H1 (cell line): Measurements from ENCODE around the gene MED31. TPM values are rescaled to one million over a fixed set of nuclear protein-coding genes. Genes with fewer than 3 reads are reported as not detected.

Experiments
- CTCF ChIA-PET: fragments of 300-600 bp; sonication (Branson Sonifier 250); formaldehyde crosslinking; loops from one replicate; lab custom pipeline; 2021; ENCODE audit not compliant: partially characterized antibody; lab: Charles Lee
- POLR2A ChIA-PET: fragments of 300-600 bp; sonication (Branson Sonifier 250); formaldehyde crosslinking; loops from one replicate; lab custom pipeline; 2021; ENCODE audit warnings: inconsistent platforms; ENCODE audit not compliant: partially characterized antibody; lab: Charles Lee
- DNase-seq, 2 experiments: peaks; one replicate each; pipeline versions ENCODE4 v3.0.0 to v3.0.0-alpha.2; 2010 to 2022; ENCODE audit warnings: low spot score in 2 of 2, low read depth in 1 of 2, mixed read lengths in 1 of 2
- FAIRE-seq: peaks from 2 replicates; lab custom pipeline; 2011; peaks lifted over from hg19 to GRCh38; lab: Jason Lieb, UNC
- H2AFZ ChIP-seq: 2 replicates; pipeline ENCODE4 v1.8.1; 2012; ENCODE audit warnings: low read length, inconsistent platforms
- H2AK5ac ChIP-seq: 2 replicates; pipeline ENCODE4 v1.6.1; 2013; ENCODE audit warnings: low read depth, low read length
- H2BK120ac ChIP-seq: replicated peaks from 2 replicates; pipeline ENCODE3; 2013; ENCODE audit warnings: low read depth, low read length, inconsistent platforms
- H2BK12ac ChIP-seq: 2 replicates; pipeline ENCODE4 v1.6.1; 2013; ENCODE audit warnings: low read depth, low read length
- H2BK15ac ChIP-seq: 2 replicates; pipeline ENCODE4 v1.6.1; 2013; ENCODE audit warnings: low read length
- H2BK20ac ChIP-seq: 2 replicates; pipeline ENCODE4 v1.6.1; 2013; ENCODE audit warnings: low read length
- H2BK5ac ChIP-seq: 2 replicates; pipeline ENCODE4 v1.6.1; 2013; ENCODE audit warnings: low read depth, low read length
- H3K14ac ChIP-seq: 2 replicates; pipeline ENCODE4 v1.6.1; 2013; ENCODE audit warnings: inconsistent platforms; ENCODE audit not compliant: insufficient read length
- H3K18ac ChIP-seq: 2 replicates; pipeline ENCODE4 v1.6.1; 2013; ENCODE audit warnings: low read length; ENCODE audit errors: extremely low read depth
- H3K23ac ChIP-seq: 2 replicates; pipeline ENCODE4 v1.6.1; 2013; ENCODE audit warnings: inconsistent platforms; ENCODE audit not compliant: insufficient read length
- H3K23me2 ChIP-seq: 2 replicates; pipeline ENCODE4 v1.6.1; 2013; ENCODE audit warnings: low read depth, low read length
- H3K27ac ChIP-seq: 2 replicates; pipeline ENCODE4 v1.6.1; 2011; ENCODE audit warnings: low read depth, low read length, inconsistent platforms
- H3K27me3 ChIP-seq, 4 experiments: replicated peaks in 1 of 4; 1 replicate in 1 of 4; 2 replicates in 3 of 4; pipeline versions ENCODE4 v1.6.1 to v1.8.1; 2011 to 2013; ENCODE audit warnings: low read length in 3 of 4, mild to moderate bottlenecking in 3 of 4, inconsistent platforms in 2 of 4, mixed read lengths in 2 of 4, moderate library complexity in 1 of 4; ENCODE audit not compliant: control insufficient read depth in 3 of 4, insufficient read depth in 3 of 4; ENCODE audit errors: extremely low read depth in 1 of 4
- H3K36me3 ChIP-seq, 4 experiments: 2 replicates each; pipeline versions ENCODE4 v1.6.1 to v1.8.1; 2011 to 2013; ENCODE audit warnings: mild to moderate bottlenecking in 4 of 4, low read length in 3 of 4, moderate library complexity in 2 of 4, control low read depth in 1 of 4, inconsistent platforms in 1 of 4; ENCODE audit not compliant: insufficient read depth in 4 of 4, control insufficient read depth in 2 of 4
- H3K4ac ChIP-seq: replicated peaks from 2 replicates; pipeline ENCODE3; 2013; ENCODE audit warnings: low read length, low read depth, mixed read lengths, inconsistent platforms; ENCODE audit not compliant: insufficient read length
- H3K4me1 ChIP-seq, 4 experiments: replicated peaks in 1 of 4; 1 replicate in 1 of 4; 2 replicates in 3 of 4; pipeline versions ENCODE4 v1.6.1 to v1.8.1; 2011 to 2013; ENCODE audit warnings: low read length in 3 of 4, inconsistent platforms in 2 of 4, mixed read lengths in 1 of 4; ENCODE audit not compliant: insufficient read depth in 4 of 4, control insufficient read depth in 3 of 4
- H3K4me2 ChIP-seq, 2 experiments: 2 replicates each; pipeline versions ENCODE4 v1.6.1 to v1.8.1; 2011 to 2013; ENCODE audit warnings: low read depth in 2 of 2, low read length in 2 of 2, control low read depth in 1 of 2, inconsistent platforms in 1 of 2, mild to moderate bottlenecking in 1 of 2; ENCODE audit not compliant: insufficient read depth in 1 of 2
- H3K4me3 ChIP-seq, 4 experiments: fragments of 200-600, 300-600 bp in 1 of 4; sonication (generic), shearing (Covaris generic), sonication (Bioruptor Twin) in 1 of 4; 2 replicates each; pipeline versions ENCODE4 v1.5.1 to v1.8.1; 2011 to 2016; ENCODE audit warnings: low read length in 4 of 4, low read depth in 3 of 4, control low read depth in 2 of 4, inconsistent platforms in 2 of 4, mild to moderate bottlenecking in 2 of 4, mixed read lengths in 1 of 4, moderate library complexity in 1 of 4; ENCODE audit not compliant: insufficient read depth in 2 of 4; ENCODE audit errors: extremely low read depth in 1 of 4
- H3K56ac ChIP-seq: replicated peaks from 2 replicates; pipeline ENCODE3; 2013; ENCODE audit warnings: low read depth, mild to moderate bottlenecking, mixed read lengths, low read length, inconsistent platforms; ENCODE audit not compliant: insufficient read length
- H3K79me1 ChIP-seq: 2 replicates; pipeline ENCODE4 v1.6.1; 2013; ENCODE audit warnings: low read depth, low read length, control low read depth
- H3K79me2 ChIP-seq, 2 experiments: 2 replicates each; pipeline versions ENCODE4 v1.6.1 to v1.8.1; 2012 to 2013; ENCODE audit warnings: low read length in 2 of 2, mild to moderate bottlenecking in 2 of 2, inconsistent platforms in 1 of 2; ENCODE audit not compliant: insufficient read depth in 2 of 2, control insufficient read depth in 1 of 2
- H3K9ac ChIP-seq, 4 experiments: replicated peaks in 1 of 4; 1 replicate in 1 of 4; 2 replicates in 3 of 4; pipeline versions ENCODE4 v1.6.1 to v1.8.1; 2011 to 2013; ENCODE audit warnings: low read depth in 3 of 4, low read length in 3 of 4, control low read depth in 2 of 4, mild to moderate bottlenecking in 2 of 4, moderate library complexity in 2 of 4, inconsistent platforms in 1 of 4; ENCODE audit errors: extremely low read depth in 1 of 4
- H3K9me3 ChIP-seq, 2 experiments: 2 replicates each; pipeline versions ENCODE4 v1.6.1 to v1.8.1; 2012 to 2013; ENCODE audit warnings: mild to moderate bottlenecking in 2 of 2, moderate library complexity in 2 of 2, control low read depth in 1 of 2, inconsistent platforms in 1 of 2, low read depth in 1 of 2, low read length in 1 of 2, mixed read lengths in 1 of 2; ENCODE audit not compliant: insufficient read depth in 2 of 2
- H4K20me1 ChIP-seq, 2 experiments: replicated peaks in 1 of 2; 2 replicates each; pipeline versions ENCODE3 to v1.8.1; 2011 to 2013; ENCODE audit warnings: inconsistent platforms in 2 of 2, low read length in 2 of 2, mild to moderate bottlenecking in 1 of 2; ENCODE audit not compliant: insufficient read depth in 2 of 2, control insufficient read depth in 1 of 2
- H4K5ac ChIP-seq: 2 replicates; pipeline ENCODE4 v1.6.1; 2013; ENCODE audit warnings: low read length, low read depth, mixed read lengths, inconsistent platforms; ENCODE audit not compliant: insufficient read length
- H4K8ac ChIP-seq: 2 replicates; pipeline ENCODE4 v1.8.0; 2013; ENCODE audit warnings: mild to moderate bottlenecking, moderate library complexity, low read length, inconsistent platforms; ENCODE audit not compliant: insufficient read depth; ENCODE audit errors: extremely low read depth
- H4K91ac ChIP-seq: replicated peaks from 2 replicates; pipeline ENCODE3; 2013; ENCODE audit warnings: low read length, mixed read lengths, inconsistent platforms; ENCODE audit not compliant: insufficient read length
- EP300 ChIP-seq, 2 experiments: IDR thresholded peaks; 1 replicate in 1 of 2; 2 replicates in 1 of 2; pipeline ENCODE4 v1.6.1; 2011 to 2012; ENCODE audit warnings: low read depth in 2 of 2, low read length in 2 of 2, mild to moderate bottlenecking in 2 of 2, borderline replicate concordance in 1 of 2, inconsistent platforms in 1 of 2, moderate library complexity in 1 of 2
- FOSL1 ChIP-seq: IDR thresholded peaks from 2 replicates; pipeline ENCODE4 v1.6.1; 2011; ENCODE audit warnings: mild to moderate bottlenecking, low read depth, low read length, moderate library complexity; ENCODE audit not compliant: insufficient read depth
- GTF2F1 ChIP-seq: IDR thresholded peaks from 2 replicates; pipeline ENCODE4 v1.6.1; 2012; ENCODE audit warnings: low read depth, low read length, improper control_type of control experiment, borderline replicate concordance
- RBBP5 ChIP-seq: IDR thresholded peaks from 2 replicates; pipeline ENCODE4 v1.7.1; 2012; ENCODE audit warnings: low read depth, mild to moderate bottlenecking, inconsistent platforms, low read length, moderate library complexity, borderline replicate concordance
- SP1 ChIP-seq: IDR thresholded peaks from 2 replicates; pipeline ENCODE4 v1.6.1; 2011; ENCODE audit warnings: low read depth, low read length
- SP2 ChIP-seq: IDR thresholded peaks from 2 replicates; pipeline ENCODE4 v1.6.1; 2012; ENCODE audit warnings: mild to moderate bottlenecking, low read length, inconsistent platforms
- ZNF274 ChIP-seq: IDR thresholded peaks from 2 replicates; pipeline ENCODE4 v1.7.0; 2012; ENCODE audit warnings: low read length, borderline replicate concordance; ENCODE audit errors: extremely low read depth
- WGBS, 2 experiments: shearing (Covaris generic) in 1 of 2; methylation state at CpG; one replicate each; pipeline versions ENCODE4 v1.1.6 to v1.1.7; 2013 to 2015; ENCODE audit warnings: low lambda C conversion rate in 2 of 2, mixed read lengths in 2 of 2, inconsistent platforms in 1 of 2, low coverage in 1 of 2, missing lambda C conversion rate in 1 of 2; ENCODE audit not compliant: insufficient replicate concordance in 2 of 2, insufficient coverage in 1 of 2, insufficient read length in 1 of 2; ENCODE audit errors: extremely low coverage in 1 of 2, missing lambda C conversion rate in 1 of 2; 5-methylcytosine and 5-hydroxymethylcytosine counted together
- polyA plus RNA-seq, 7 experiments: library from polyadenylated mRNA; depleted of rRNA in 3 of 7; stranded (reverse) in 5 of 7; unstranded in 2 of 7; fragments of >200 nt in 5 of 7; fragments of 200-250 nt in 2 of 7; gene quantifications; 1 replicate in 5 of 7; 2 replicates in 1 of 7; 4 replicates in 1 of 7; pipeline versions ENCODE4 v1.2.1 to v1.2.3, GENCODE V29; 2011 to 2013; ENCODE audit warnings: missing spikeins in 2 of 7, mixed read lengths in 2 of 7
- total RNA-seq: library from RNA; stranded (reverse); fragmentation: NEBNext Ultra II Directional; extraction: Animal tissue kit (Norgen Biotek cat#: 25700); gene quantifications from 2 replicates; pipeline ENCODE4 v1.2.1, GENCODE V29; 2021

Gene MED31
- total and polyA plus RNA-seq, 2 of the 8 experiments (the other 6 are each of a cell fraction or from before 2014, with no cell fraction given), result 4.6 to 12.3 TPM

DNA sequence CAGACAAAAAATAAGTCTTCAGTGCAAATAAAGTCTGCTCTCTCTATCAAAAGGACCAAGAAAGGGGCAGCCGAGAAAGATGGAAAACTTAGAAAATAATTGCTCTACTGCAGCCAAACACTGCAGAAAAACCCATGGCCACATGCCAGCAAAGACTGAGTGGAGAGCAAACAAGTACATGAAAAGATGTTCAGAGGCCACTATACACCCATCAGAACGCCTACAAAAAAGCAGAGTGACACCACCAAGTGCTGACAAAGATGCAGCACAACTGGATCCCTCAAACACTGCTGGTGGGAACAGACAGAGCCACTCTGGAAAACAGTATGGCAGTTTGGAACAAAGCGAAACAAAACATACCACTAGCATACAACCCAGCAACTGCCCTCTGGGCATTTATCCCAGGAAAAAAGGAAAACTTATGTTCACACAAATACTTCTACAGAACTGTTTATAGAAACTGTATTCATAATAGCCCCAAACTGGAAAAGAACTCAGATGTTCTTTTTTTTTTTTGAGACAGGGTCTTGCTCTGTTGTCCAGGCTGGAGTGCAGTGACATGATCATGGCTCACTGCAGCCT lies 47.6 kb downstream of the MED31 start:
- DNase-seq (no peak), FAIRE-seq (no peak)
- Histone ChIP-seq H4K91ac (no peak overlapping the region), H3K23ac (no peak overlapping the region), H3K79me1 (no peaks in the 10 kb centered on the region), H4K5ac (no peak overlapping the region), H3K4ac (no peak overlapping the region), H2BK120ac (no peak overlapping the region), H3K9me3 (no peaks in the 10 kb centered on the region), H2AFZ (no peak overlapping the region), H4K8ac (no peak overlapping the region), H2BK15ac (no peak overlapping the region), H3K4me3 (no peak overlapping the region), H3K23me2 (no peaks in the 10 kb centered on the region; the same call in 1 of the 2 replicates), H2BK5ac (no peak overlapping the region), H3K56ac (no peak overlapping the region), H2BK12ac (no peak overlapping the region), H3K4me1 (no peaks in the 10 kb centered on the region), H3K79me2 (no peaks in the 10 kb centered on the region), H4K20me1 (peaks cover 0 to 2% of the 10 kb centered on the region in 2 experiments), H3K27ac (no peak overlapping the region), H3K4me2 (no peak overlapping the region), H2BK20ac (no peak overlapping the region), H3K27me3 (no peaks in the 10 kb centered on the region), H3K18ac (no peak overlapping the region), H2AK5ac (no peak overlapping the region), H3K36me3 (peaks cover 12 to 43% (median 37%) of the 10 kb centered on the region in 4 experiments; a peak in 7 of 8 replicates), H3K9ac (no peak overlapping the region), H3K14ac (no peak overlapping the region)
- WGBS, 2 experiments, result 84% methylated on average over 3 of the region's 3 CpGs; no CpG with 5 or more reads in 1 of the 2 experiments
- TF ChIP-seq SP2 (no peak), EP300 (IDR thresholded peaks at IDR 0.05; ENCODE audit: borderline replicate concordance in 1 of 2, low read depth in 2 of 2, low read length in 2 of 2) (no peak), RBBP5 (no peak), GTF2F1 (no peak), ZNF274 (no peak), SP1 (no peak), FOSL1 (no peak)
- ChIA-PET CTCF (no interaction called here), POLR2A (no interaction called here)
